ENCODE data around the gene SIAH1. TPM values are rescaled to one million over a fixed set of nuclear protein-coding genes. Genes with fewer than 3 reads are reported as not detected.

Gene SIAH1
- polyA plus RNA-seq, 2 of the 4 experiments (the other 2 are of a cell fraction): 13.3 to 28.5 TPM

GRCh38 chr16:48373258-48374029 lies 11.8 kb downstream of the SIAH1 start:
- ChIA-PET CTCF (interaction anchor here (1.2 to 1.9 kb wide), 2 partner anchors 20 to 250 kb away, joined by 3 to 6 read pairs; no protein-coding TSS in a partner anchor), POLR2A (no interaction called here)
- Histone ChIP-seq H3K4me2 (peak overlapping the region; percentile 72), H3K4me3 (no peak overlapping the region), H3K4me1 (peaks cover 86% of the 10 kb centered on the region), H3K27ac (peak overlapping the region in 1 of 2 experiments; percentile 56; a peak in 1 of 6 replicates), H3K9me3 (no peaks in the 10 kb centered on the region)
- DNase-seq (ENCODE audit: low read depth in 1 of 2, low spot score in 1 of 2): no peak
- TF ChIP-seq ZC3H11A (IDR thresholded peaks at IDR 0.05) (no peak), EHMT2 (IDR thresholded peaks at IDR 0.05; ENCODE audit: low read depth) (no peak), CBX2 (IDR thresholded peaks at IDR 0.05; ENCODE audit: borderline replicate concordance, low read depth) (no peak), HOXA7 (CRISPR knock-in tag; IDR thresholded peaks at IDR 0.05) (no peak), NPAS2 (CRISPR knock-in tag; IDR thresholded peaks at IDR 0.05; ENCODE audit: borderline replicate concordance) (no peak), ESRRA (IDR thresholded peaks at IDR 0.05; ENCODE audit: borderline replicate concordance, low read length) (no peak), HOXB13 (CRISPR knock-in tag; IDR thresholded peaks at IDR 0.05; ENCODE audit: low read depth) (no peak), CTCF (IDR thresholded peaks at IDR 0.05) (no peak), SREBF2 (IDR thresholded peaks at IDR 0.05) (no peak), ZNF302 (CRISPR knock-in tag; IDR thresholded peaks at IDR 0.05) (no peak)
- FAIRE-seq: no peak
- ATAC-seq: peak; percentile 26 to 57; a peak in 3 of 6 replicates
- WGBS (ENCODE audit: missing lambda C conversion rate): 89% methylated on average over 4 of the region's 4 CpGs

GRCh38 chr16:48372744-48373143 lies 12.5 kb downstream of the SIAH1 start:
- Histone ChIP-seq H3K4me1 (peaks cover 86% of the 10 kb centered on the region), H3K27ac (no peak overlapping the region), H3K4me3 (no peak overlapping the region), H3K4me2 (peak overlapping the region; percentile 72; the same call in 1 of the 3 replicates), H3K9me3 (no peaks in the 10 kb centered on the region)
- FAIRE-seq: no peak
- CTCF ChIA-PET: interaction anchor here (1.2 kb wide), 1 partner anchor 19 kb away, joined by 3 read pairs; no protein-coding TSS in a partner anchor
- no peak for ATAC-seq
- 92% methylated on average over 4 of the region's 4 CpGs for WGBS (ENCODE audit: missing lambda C conversion rate)
- DNase-seq (ENCODE audit: low read depth in 1 of 2, low spot score in 1 of 2): no peak
- POLR2A ChIA-PET: no interaction called here
- no peak for TF ChIP-seq CBX2 (IDR thresholded peaks at IDR 0.05; ENCODE audit: borderline replicate concordance, low read depth)
- TF ChIP-seq TP53 (CRISPR knock-in tag; IDR thresholded peaks at IDR 0.05): no peak
- no peak for TF ChIP-seq ZFP36 (IDR thresholded peaks at IDR 0.05; ENCODE audit: borderline replicate concordance, partially characterized antibody)
- TF ChIP-seq JUNB (IDR thresholded peaks at IDR 0.05): no peak
- no peak for TF ChIP-seq GATA3 (IDR thresholded peaks at IDR 0.05; ENCODE audit: borderline replicate concordance)
- no peak for TF ChIP-seq ESRRA (IDR thresholded peaks at IDR 0.05; ENCODE audit: borderline replicate concordance, low read length)
- TF ChIP-seq POLR2AphosphoS2 (conservative IDR thresholded peaks at IDR 0.05; ENCODE audit: low read length): no peak
- TF ChIP-seq HEYL (CRISPR knock-in tag; IDR thresholded peaks at IDR 0.05): no peak
- TF ChIP-seq FOXS1 (CRISPR knock-in tag; IDR thresholded peaks at IDR 0.05): no peak
- no peak for TF ChIP-seq RARB (CRISPR knock-in tag; IDR thresholded peaks at IDR 0.05)
- no peak for TF ChIP-seq CEBPB (IDR thresholded peaks at IDR 0.05)
- TF ChIP-seq CTCF (IDR thresholded peaks at IDR 0.05): no peak
- TF ChIP-seq NPAS2 (CRISPR knock-in tag; IDR thresholded peaks at IDR 0.05; ENCODE audit: borderline replicate concordance): no peak

All from A549 (cell line).